Adipocyte (in vitro differentiated cells): ENCODE results near the gene CPVL.

Experiments used
- DNase-seq: peaks from one replicate; pipeline ENCODE4 v3.0.0-alpha.2; 2015; ENCODE audit warnings: low read depth
- H3K27me3 ChIP-seq: replicated peaks from 2 replicates; pipeline ENCODE4 v1.7.0; 2013; ENCODE audit warnings: mild to moderate bottlenecking, low read length, moderate library complexity; ENCODE audit not compliant: control insufficient read depth, insufficient read depth
- H3K36me3 ChIP-seq: 2 replicates; pipeline ENCODE4 v1.7.0; 2013; ENCODE audit warnings: low read length, mild to moderate bottlenecking, moderate library complexity; ENCODE audit not compliant: control insufficient read depth, insufficient read depth, severe bottlenecking
- H3K4me1 ChIP-seq: 2 replicates; pipeline ENCODE4 v1.7.0; 2013; ENCODE audit warnings: mild to moderate bottlenecking, low read length, moderate library complexity; ENCODE audit not compliant: control insufficient read depth, insufficient read depth
- H3K4me3 ChIP-seq: 2 replicates; pipeline ENCODE4 v1.7.0; 2013; ENCODE audit warnings: mild to moderate bottlenecking, low read length, moderate library complexity
- H3K9ac ChIP-seq: 2 replicates; pipeline ENCODE4 v1.7.0; 2013; ENCODE audit warnings: mild to moderate bottlenecking, low read length, moderate library complexity
- H3K9me3 ChIP-seq: 2 replicates; pipeline ENCODE4 v1.7.0; 2013; ENCODE audit warnings: mild to moderate bottlenecking, low read length, moderate library complexity; ENCODE audit not compliant: control insufficient read depth

The CPVL gene

GRCh38 chr7:29146057-29146706 is at the start of gene CPVL:
Gene CPVL, minus strand, starts transcription at chr7:29146537. Its CDS starts 25,476 bp downstream, at chr7:29121061.
- peaks cover 50% of the 10 kb centered on the region for H3K27me3 ChIP-seq
- DNase-seq = no peak
- peak within 1 kb of the TSS; percentile 74 for H3K4me3 ChIP-seq
- peaks cover 18% of the 10 kb centered on the region for H3K4me1 ChIP-seq
- H3K9me3 ChIP-seq = peaks cover 3% of the 10 kb centered on the region
- peak within 1 kb of the TSS; percentile 47 for H3K9ac ChIP-seq
- H3K36me3 ChIP-seq = no peaks in the 10 kb centered on the region

- DNase-seq = peak; percentile 45
- no peaks in the 10 kb centered on the region for H3K9me3 ChIP-seq
- H3K36me3 ChIP-seq = no peaks in the 10 kb centered on the region
- H3K4me1 ChIP-seq = no peaks in the 10 kb centered on the region
- H3K27me3 ChIP-seq = peaks cover 57% of the 10 kb centered on the region
- peak within 1 kb of the TSS; percentile 83 for H3K4me3 ChIP-seq
- peak within 1 kb of the TSS; percentile 57 for H3K9ac ChIP-seq
Observed at GRCh38 chr7:29194594-29195427, 48.5 kb upstream of the CPVL start, which contains the start of gene CHN2. Gene CHN2, plus strand, starts transcription at chr7:29194775.

- no peaks in the 10 kb centered on the region for H3K4me1 ChIP-seq
- peak overlapping the region; percentile 57 for H3K9ac ChIP-seq
- H3K36me3 ChIP-seq = no peaks in the 10 kb centered on the region
- H3K4me3 ChIP-seq = peak overlapping the region; percentile 83
- H3K27me3 ChIP-seq = peaks cover 58% of the 10 kb centered on the region
- DNase-seq = peak; percentile 18
- no peaks in the 10 kb centered on the region for H3K9me3 ChIP-seq
Observed at GRCh38 chr7:29194206-29194593, 47.9 kb upstream of the CPVL start.

- Histone ChIP-seq H3K9me3 (no peaks in the 10 kb centered on the region), H3K27me3 (peaks cover 58% of the 10 kb centered on the region), H3K4me3 (no peak overlapping the region), H3K9ac (no peak overlapping the region), H3K4me1 (no peaks in the 10 kb centered on the region), H3K36me3 (no peaks in the 10 kb centered on the region)
- DNase-seq = no peak
Observed at GRCh38 chr7:29193316-29194205, 47.2 kb upstream of the CPVL start.

- H3K9ac ChIP-seq = no peak overlapping the region
- no peaks in the 10 kb centered on the region for H3K4me1 ChIP-seq
- peaks cover 54% of the 10 kb centered on the region for H3K27me3 ChIP-seq
- no peak for DNase-seq
- no peak overlapping the region for H3K4me3 ChIP-seq
- no peaks in the 10 kb centered on the region for H3K9me3 ChIP-seq
- H3K36me3 ChIP-seq = no peaks in the 10 kb centered on the region
Observed at GRCh38 chr7:29192811-29193210, 46.5 kb upstream of the CPVL start.

GRCh38 chr7:29192323-29192722 is 46.0 kb upstream of the CPVL start:
- H3K9me3 ChIP-seq = no peaks in the 10 kb centered on the region
- H3K36me3 ChIP-seq = no peaks in the 10 kb centered on the region
- H3K4me3 ChIP-seq = no peak overlapping the region
- H3K27me3 ChIP-seq = peaks cover 50% of the 10 kb centered on the region
- H3K9ac ChIP-seq = no peak overlapping the region
- DNase-seq = no peak
- no peaks in the 10 kb centered on the region for H3K4me1 ChIP-seq

- DNase-seq = no peak
Observed at GRCh38 chr7:29190349-29191045, 44.2 kb upstream of the CPVL start.

GRCh38 chr7:29189743-29190201 is 43.4 kb upstream of the CPVL start:
- Histone ChIP-seq H3K36me3 (no peaks in the 10 kb centered on the region), H3K4me3 (no peak overlapping the region), H3K9me3 (peaks cover under 1% of the 10 kb centered on the region), H3K9ac (no peak overlapping the region), H3K4me1 (no peaks in the 10 kb centered on the region), H3K27me3 (peaks cover 28% of the 10 kb centered on the region)
- peak; percentile 60 for DNase-seq

More at GRCh38 chr7:29190349-29191045, 44.2 kb upstream of the CPVL start:
- H3K9me3 ChIP-seq = no peaks in the 10 kb centered on the region
- no peaks in the 10 kb centered on the region for H3K4me1 ChIP-seq
- H3K27me3 ChIP-seq = peaks cover 32% of the 10 kb centered on the region
- H3K4me3 ChIP-seq = no peak overlapping the region
- no peak overlapping the region for H3K9ac ChIP-seq
- H3K36me3 ChIP-seq = no peaks in the 10 kb centered on the region

GRCh38 chr7:29185613-29186012 is 39.3 kb upstream of the CPVL start:
- Histone ChIP-seq H3K9ac (no peak overlapping the region), H3K36me3 (no peaks in the 10 kb centered on the region), H3K9me3 (peaks cover 5% of the 10 kb centered on the region), H3K27me3 (peaks cover 8% of the 10 kb centered on the region), H3K4me1 (no peaks in the 10 kb centered on the region), H3K4me3 (no peak overlapping the region)
- DNase-seq = no peak

- Histone ChIP-seq H3K9ac (no peak overlapping the region), H3K4me3 (no peak overlapping the region), H3K27me3 (no peaks in the 10 kb centered on the region), H3K9me3 (peaks cover 5% of the 10 kb centered on the region), H3K36me3 (no peaks in the 10 kb centered on the region), H3K4me1 (no peaks in the 10 kb centered on the region)
- DNase-seq = no peak
Observed at GRCh38 chr7:29184599-29184998, 38.3 kb upstream of the CPVL start.
